ENCODE data around the gene MARCHF3.

DNA sequence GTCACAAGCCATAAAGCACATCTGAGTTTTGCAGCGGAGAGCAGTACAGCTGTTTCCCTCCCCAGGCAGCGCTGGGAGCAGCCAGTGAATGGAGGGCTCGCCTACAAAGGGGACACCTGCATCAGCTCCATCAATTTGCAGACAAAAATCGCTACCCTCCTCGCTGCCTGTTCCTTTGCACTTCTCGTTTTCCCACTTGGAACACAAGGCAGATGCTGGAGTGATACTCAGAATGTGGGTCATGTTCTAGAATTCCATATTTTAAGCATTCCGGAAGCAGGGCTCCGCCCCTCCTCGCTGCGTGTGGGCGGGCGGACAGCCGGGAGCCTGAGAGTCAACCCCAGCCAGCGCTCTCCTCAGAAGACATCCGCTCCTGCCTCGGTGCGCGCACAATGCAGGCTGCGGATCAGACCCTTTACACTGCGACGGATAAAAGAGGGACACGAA, 161.3 kb downstream of the MARCHF3 start:
- TF ChIP-seq, protein P1, sequence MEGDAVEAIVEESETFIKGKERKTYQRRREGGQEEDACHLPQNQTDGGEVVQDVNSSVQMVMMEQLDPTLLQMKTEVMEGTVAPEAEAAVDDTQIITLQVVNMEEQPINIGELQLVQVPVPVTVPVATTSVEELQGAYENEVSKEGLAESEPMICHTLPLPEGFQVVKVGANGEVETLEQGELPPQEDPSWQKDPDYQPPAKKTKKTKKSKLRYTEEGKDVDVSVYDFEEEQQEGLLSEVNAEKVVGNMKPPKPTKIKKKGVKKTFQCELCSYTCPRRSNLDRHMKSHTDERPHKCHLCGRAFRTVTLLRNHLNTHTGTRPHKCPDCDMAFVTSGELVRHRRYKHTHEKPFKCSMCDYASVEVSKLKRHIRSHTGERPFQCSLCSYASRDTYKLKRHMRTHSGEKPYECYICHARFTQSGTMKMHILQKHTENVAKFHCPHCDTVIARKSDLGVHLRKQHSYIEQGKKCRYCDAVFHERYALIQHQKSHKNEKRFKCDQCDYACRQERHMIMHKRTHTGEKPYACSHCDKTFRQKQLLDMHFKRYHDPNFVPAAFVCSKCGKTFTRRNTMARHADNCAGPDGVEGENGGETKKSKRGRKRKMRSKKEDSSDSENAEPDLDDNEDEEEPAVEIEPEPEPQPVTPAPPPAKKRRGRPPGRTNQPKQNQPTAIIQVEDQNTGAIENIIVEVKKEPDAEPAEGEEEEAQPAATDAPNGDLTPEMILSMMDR (conservative IDR thresholded peaks at IDR 0.05; ENCODE audit: low read length), result no peak
- TF ChIP-seq EZH2phosphoT487 (IDR thresholded peaks at IDR 0.05; ENCODE audit: borderline replicate concordance, low read depth, low read length), result no peak
